HEK293 (cell line): ENCODE measurements around the gene MDGA2.

Source experiments
- CTCF ChIA-PET: fragments of 350-600 bp; formaldehyde crosslinking; extraction: SDS; loops from one replicate; lab custom pipeline; 2021; ENCODE audit warnings: antibody characterized with exemption; lab: Yijun Ruan, JAX
- POLR2A ChIA-PET: fragments of 300-600 bp; formaldehyde crosslinking; extraction: SDS; loops from one replicate; lab custom pipeline; 2020; ENCODE audit warnings: antibody characterized with exemption, inconsistent platforms; lab: Yijun Ruan, JAX
- H3K27ac ChIP-seq: fragments of 200-500 bp; sonication (Bioruptor generic); 2 replicates; pipeline ENCODE4 v1.5.1; 2014; ENCODE audit warnings: low read depth, low read length, control low read depth, inconsistent platforms; ENCODE audit errors: extremely low read depth
- H3K36me3 ChIP-seq, 2 experiments: fragments of 200-500 bp in 1 of 2; sonication (Bioruptor generic) in 1 of 2; 1 replicate in 1 of 2; 2 replicates in 1 of 2; pipeline ENCODE4 v1.5.1; 2014 to 2017; ENCODE audit warnings: inconsistent platforms in 2 of 2, low read length in 2 of 2; ENCODE audit not compliant: control insufficient read depth in 2 of 2, insufficient read depth in 1 of 2
- H3K4me1 ChIP-seq: fragments of 200-500 bp; sonication (Bioruptor generic); 2 replicates; pipeline ENCODE4 v1.5.1; 2014; ENCODE audit warnings: mild to moderate bottlenecking, low read length, inconsistent platforms; ENCODE audit not compliant: control insufficient read depth, insufficient read depth
- H3K4me3 ChIP-seq: 2 replicates; pipeline ENCODE4 v1.5.1; 2011; ENCODE audit warnings: low read depth, mild to moderate bottlenecking, control low read depth, low read length, moderate library complexity
- H3K9me3 ChIP-seq: fragments of 200-500 bp; sonication (Bioruptor generic); 2 replicates; pipeline ENCODE4 v1.5.1; 2014; ENCODE audit warnings: low read depth, low read length, inconsistent platforms; ENCODE audit not compliant: control insufficient read depth, insufficient read depth
- SCRT2 ChIP-seq: fragments of 450-650 bp; formaldehyde crosslinking; IDR thresholded peaks from 2 replicates; pipeline ENCODE4 v1.5.1; 2016; ENCODE audit warnings: missing biosample characterization, missing genetic modification characterization
- SP3 ChIP-seq: fragments of 450-650 bp; formaldehyde crosslinking; IDR thresholded peaks from 2 replicates; pipeline ENCODE4 v1.5.1; 2016; ENCODE audit warnings: missing biosample characterization, missing genetic modification characterization
- YY1 ChIP-seq: fragments of 450-650 bp; formaldehyde crosslinking; IDR thresholded peaks from 2 replicates; pipeline ENCODE4 v1.5.1; 2018; ENCODE audit warnings: missing biosample characterization, missing genetic modification characterization
- ZBTB8A ChIP-seq: fragments of 450-650 bp; formaldehyde crosslinking; IDR thresholded peaks from 2 replicates; pipeline ENCODE4 v1.5.1; 2016; ENCODE audit warnings: missing biosample characterization, missing genetic modification characterization
- ZFP41 ChIP-seq: fragments of 450-650 bp; formaldehyde crosslinking; IDR thresholded peaks from 2 replicates; pipeline ENCODE4 v1.5.1; 2016; ENCODE audit warnings: missing biosample characterization, missing genetic modification characterization, borderline replicate concordance
- ZNF112 ChIP-seq: fragments of 450-650 bp; formaldehyde crosslinking; IDR thresholded peaks from 2 replicates; pipeline ENCODE4 v1.5.0; 2017; ENCODE audit warnings: missing biosample characterization, missing genetic modification characterization
- ZNF133 ChIP-seq: fragments of 450-650 bp; formaldehyde crosslinking; IDR thresholded peaks from 2 replicates; pipeline ENCODE4 v1.5.1; 2016; ENCODE audit warnings: missing biosample characterization, missing genetic modification characterization
- ZNF223 ChIP-seq: fragments of 450-650 bp; formaldehyde crosslinking; IDR thresholded peaks from 2 replicates; pipeline ENCODE4 v1.5.1; 2016; ENCODE audit warnings: missing biosample characterization, missing genetic modification characterization
- ZNF24 ChIP-seq: fragments of 450-650 bp; formaldehyde crosslinking; IDR thresholded peaks from 2 replicates; pipeline ENCODE4 v1.5.1; 2016; ENCODE audit warnings: missing biosample characterization, missing genetic modification characterization
- ZNF274 ChIP-seq, 2 experiments: fragments of 200-500 bp in 1 of 2; fragments of 450-650 bp in 1 of 2; sonication (Bioruptor generic) in 1 of 2; formaldehyde crosslinking in 1 of 2; IDR thresholded peaks; 2 replicates each; pipeline versions ENCODE4 v1.5.1 to v1.6.1; 2014 to 2016; ENCODE audit warnings: borderline replicate concordance in 1 of 2, inconsistent platforms in 1 of 2, low read length in 1 of 2, missing biosample characterization in 1 of 2, missing genetic modification characterization in 1 of 2
- ZNF341 ChIP-seq: fragments of 450-650 bp; formaldehyde crosslinking; IDR thresholded peaks from 2 replicates; pipeline ENCODE4; 2016; ENCODE audit warnings: low read depth, missing biosample characterization, missing genetic modification characterization
- ZNF473 ChIP-seq: fragments of 450-650 bp; formaldehyde crosslinking; IDR thresholded peaks from 2 replicates; pipeline ENCODE4 v1.5.1; 2017; ENCODE audit warnings: missing biosample characterization, missing genetic modification characterization
- ZNF555 ChIP-seq: fragments of 450-650 bp; formaldehyde crosslinking; conservative IDR thresholded peaks from 2 replicates; pipeline ENCODE4 v1.5.1; 2017; ENCODE audit warnings: missing biosample characterization, mild to moderate bottlenecking, missing genetic modification characterization, inconsistent platforms
- ZNF600 ChIP-seq: fragments of 450-650 bp; formaldehyde crosslinking; IDR thresholded peaks from 2 replicates; pipeline ENCODE4 v1.5.1; 2016; ENCODE audit warnings: missing biosample characterization, missing genetic modification characterization
- ZNF623 ChIP-seq: fragments of 450-650 bp; formaldehyde crosslinking; IDR thresholded peaks from 2 replicates; pipeline ENCODE4 v1.5.1; 2016; ENCODE audit warnings: missing biosample characterization, missing genetic modification characterization
- ZNF658 ChIP-seq: fragments of 450-650 bp; formaldehyde crosslinking; IDR thresholded peaks from 2 replicates; pipeline ENCODE4; 2016; ENCODE audit warnings: missing biosample characterization, missing genetic modification characterization
- ZNF670 ChIP-seq: fragments of 450-650 bp; formaldehyde crosslinking; IDR thresholded peaks from 2 replicates; pipeline ENCODE4 v1.5.1; 2016; ENCODE audit warnings: missing biosample characterization, missing genetic modification characterization, low read depth
- ZNF76 ChIP-seq: fragments of 450-650 bp; formaldehyde crosslinking; IDR thresholded peaks from 2 replicates; pipeline ENCODE4; 2016; ENCODE audit warnings: low read depth, missing biosample characterization, missing genetic modification characterization, borderline replicate concordance
- ZSCAN30 ChIP-seq: fragments of 450-650 bp; IDR thresholded peaks from 2 replicates; pipeline ENCODE4 v1.5.1; 2018; ENCODE audit warnings: missing biosample characterization, mild to moderate bottlenecking, missing genetic modification characterization, moderate library complexity
- ZXDB ChIP-seq: fragments of 450-650 bp; formaldehyde crosslinking; IDR thresholded peaks from 2 replicates; pipeline ENCODE4 v1.5.1; 2016; ENCODE audit warnings: missing biosample characterization, missing genetic modification characterization
- TF ChIP-seq, protein P1 (sequence below): fragments of 450-650 bp; formaldehyde crosslinking; IDR thresholded peaks from 2 replicates; pipeline ENCODE4 v1.5.1; 2016; ENCODE audit warnings: missing biosample characterization, missing genetic modification characterization
- TF ChIP-seq, protein P2 (sequence below): fragments of 450-650 bp; formaldehyde crosslinking; IDR thresholded peaks from 2 replicates; pipeline ENCODE4 v1.5.1; 2016; ENCODE audit warnings: missing biosample characterization, missing genetic modification characterization
- TF ChIP-seq, protein P3 (sequence below): fragments of 450-650 bp; formaldehyde crosslinking; IDR thresholded peaks from 2 replicates; pipeline ENCODE4 v1.5.1; 2016; ENCODE audit warnings: missing biosample characterization, missing genetic modification characterization
- TF ChIP-seq, protein P4 (sequence below): fragments of 450-650 bp; formaldehyde crosslinking; IDR thresholded peaks from 2 replicates; pipeline ENCODE4 v1.5.1; 2016; ENCODE audit warnings: missing biosample characterization, missing genetic modification characterization

Gene MDGA2

DNA sequence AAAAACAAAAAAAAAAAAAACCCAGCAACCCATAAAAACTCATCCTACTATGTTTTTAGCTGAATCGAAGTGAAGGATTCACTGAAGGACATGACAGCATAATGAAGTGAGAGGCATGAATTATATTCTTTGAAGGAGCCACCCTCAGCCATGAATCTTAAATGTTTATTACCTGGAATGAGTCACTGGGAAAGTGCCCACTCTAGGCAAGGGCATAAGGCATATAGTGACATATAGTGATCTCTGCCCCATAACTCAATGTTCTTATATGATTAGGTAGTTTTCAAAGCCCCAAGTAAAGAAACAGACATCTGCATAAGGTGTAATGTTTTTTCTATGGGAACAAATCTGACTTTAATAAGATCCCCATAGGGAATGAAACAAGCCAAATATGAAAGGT lies 79.9 kb downstream of the MDGA2 start:
- H3K4me1 ChIP-seq, result no peaks in the 10 kb centered on the region
- TF ChIP-seq ZNF473 (tag by site-specific recombination), result no peak
- TF ChIP-seq, protein P1, sequence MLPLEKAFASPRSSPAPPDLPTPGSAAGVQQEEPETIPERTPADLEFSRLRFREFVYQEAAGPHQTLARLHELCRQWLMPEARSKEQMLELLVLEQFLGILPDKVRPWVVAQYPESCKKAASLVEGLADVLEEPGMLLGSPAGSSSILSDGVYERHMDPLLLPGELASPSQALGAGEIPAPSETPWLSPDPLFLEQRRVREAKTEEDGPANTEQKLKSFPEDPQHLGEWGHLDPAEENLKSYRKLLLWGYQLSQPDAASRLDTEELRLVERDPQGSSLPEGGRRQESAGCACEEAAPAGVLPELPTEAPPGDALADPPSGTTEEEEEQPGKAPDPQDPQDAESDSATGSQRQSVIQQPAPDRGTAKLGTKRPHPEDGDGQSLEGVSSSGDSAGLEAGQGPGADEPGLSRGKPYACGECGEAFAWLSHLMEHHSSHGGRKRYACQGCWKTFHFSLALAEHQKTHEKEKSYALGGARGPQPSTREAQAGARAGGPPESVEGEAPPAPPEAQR (tag by site-specific recombination), result no peak
- no peak for TF ChIP-seq ZNF600
- no peak for TF ChIP-seq ZBTB8A (tag by site-specific recombination)
- no peak for TF ChIP-seq ZXDB (tag by site-specific recombination)
- TF ChIP-seq ZNF658 (tag by site-specific recombination), result no peak
- TF ChIP-seq, protein P2, sequence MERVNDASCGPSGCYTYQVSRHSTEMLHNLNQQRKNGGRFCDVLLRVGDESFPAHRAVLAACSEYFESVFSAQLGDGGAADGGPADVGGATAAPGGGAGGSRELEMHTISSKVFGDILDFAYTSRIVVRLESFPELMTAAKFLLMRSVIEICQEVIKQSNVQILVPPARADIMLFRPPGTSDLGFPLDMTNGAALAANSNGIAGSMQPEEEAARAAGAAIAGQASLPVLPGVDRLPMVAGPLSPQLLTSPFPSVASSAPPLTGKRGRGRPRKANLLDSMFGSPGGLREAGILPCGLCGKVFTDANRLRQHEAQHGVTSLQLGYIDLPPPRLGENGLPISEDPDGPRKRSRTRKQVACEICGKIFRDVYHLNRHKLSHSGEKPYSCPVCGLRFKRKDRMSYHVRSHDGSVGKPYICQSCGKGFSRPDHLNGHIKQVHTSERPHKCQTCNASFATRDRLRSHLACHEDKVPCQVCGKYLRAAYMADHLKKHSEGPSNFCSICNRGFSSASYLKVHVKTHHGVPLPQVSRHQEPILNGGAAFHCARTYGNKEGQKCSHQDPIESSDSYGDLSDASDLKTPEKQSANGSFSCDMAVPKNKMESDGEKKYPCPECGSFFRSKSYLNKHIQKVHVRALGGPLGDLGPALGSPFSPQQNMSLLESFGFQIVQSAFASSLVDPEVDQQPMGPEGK (tag by site-specific recombination), result no peak
- TF ChIP-seq ZFP41 (tag by site-specific recombination), result no peak
- TF ChIP-seq SCRT2 (tag by site-specific recombination), result no peak
- TF ChIP-seq, protein P3, sequence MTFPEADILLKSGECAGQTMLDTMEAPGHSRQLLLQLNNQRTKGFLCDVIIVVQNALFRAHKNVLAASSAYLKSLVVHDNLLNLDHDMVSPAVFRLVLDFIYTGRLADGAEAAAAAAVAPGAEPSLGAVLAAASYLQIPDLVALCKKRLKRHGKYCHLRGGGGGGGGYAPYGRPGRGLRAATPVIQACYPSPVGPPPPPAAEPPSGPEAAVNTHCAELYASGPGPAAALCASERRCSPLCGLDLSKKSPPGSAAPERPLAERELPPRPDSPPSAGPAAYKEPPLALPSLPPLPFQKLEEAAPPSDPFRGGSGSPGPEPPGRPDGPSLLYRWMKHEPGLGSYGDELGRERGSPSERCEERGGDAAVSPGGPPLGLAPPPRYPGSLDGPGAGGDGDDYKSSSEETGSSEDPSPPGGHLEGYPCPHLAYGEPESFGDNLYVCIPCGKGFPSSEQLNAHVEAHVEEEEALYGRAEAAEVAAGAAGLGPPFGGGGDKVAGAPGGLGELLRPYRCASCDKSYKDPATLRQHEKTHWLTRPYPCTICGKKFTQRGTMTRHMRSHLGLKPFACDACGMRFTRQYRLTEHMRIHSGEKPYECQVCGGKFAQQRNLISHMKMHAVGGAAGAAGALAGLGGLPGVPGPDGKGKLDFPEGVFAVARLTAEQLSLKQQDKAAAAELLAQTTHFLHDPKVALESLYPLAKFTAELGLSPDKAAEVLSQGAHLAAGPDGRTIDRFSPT (tag by site-specific recombination), result no peak
- no peak for TF ChIP-seq YY1 (tag by site-specific recombination)
- TF ChIP-seq, all 188 proteins: peak for 0
- ChIA-PET POLR2A (no interaction called here), CTCF (no interaction called here)
- no peaks in the 10 kb centered on the region for H3K9me3 ChIP-seq
- no peak overlapping the region for H3K4me3 ChIP-seq
- H3K36me3 ChIP-seq, result no peaks in the 10 kb centered on the region
- no peak overlapping the region for H3K27ac ChIP-seq

DNA sequence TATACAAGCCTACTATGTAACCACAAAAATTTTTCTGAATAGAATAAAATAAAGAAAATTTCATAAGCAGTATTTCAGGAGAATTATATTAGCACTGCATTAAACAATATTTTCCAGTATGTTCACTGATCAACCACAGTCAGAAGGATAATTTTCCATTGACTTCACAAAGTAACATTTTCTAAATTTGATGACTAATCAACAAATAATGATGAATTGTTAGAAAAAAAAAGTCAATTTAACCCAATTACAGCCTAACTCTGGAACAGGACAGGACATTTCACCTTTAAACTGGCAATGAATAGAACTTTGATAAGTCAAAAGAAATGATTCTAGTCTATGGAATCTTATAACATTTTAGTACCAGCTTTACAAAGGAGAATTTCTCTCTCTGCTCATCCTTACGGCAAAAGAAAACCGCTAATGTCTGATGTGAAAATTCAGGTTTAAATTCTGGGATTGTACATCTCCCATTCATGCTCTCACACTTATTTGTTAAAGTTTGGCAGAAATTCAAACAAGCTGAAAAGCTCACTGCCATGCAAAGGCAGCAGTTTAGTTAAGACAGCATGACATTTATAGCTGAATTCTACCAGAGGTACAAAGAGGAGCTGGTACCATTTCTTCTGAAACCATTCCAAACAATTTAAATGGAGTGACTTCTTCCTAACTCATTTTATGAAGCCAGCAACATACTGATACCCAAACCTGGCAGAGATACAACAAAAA lies 84.5 kb downstream of the MDGA2 start:
- POLR2A ChIA-PET, result no interaction called here
- no peaks in the 10 kb centered on the region for H3K9me3 ChIP-seq
- no peaks in the 10 kb centered on the region for H3K36me3 ChIP-seq
- no peak overlapping the region for H3K4me3 ChIP-seq
- CTCF ChIA-PET, result no interaction called here
- no peaks in the 10 kb centered on the region for H3K4me1 ChIP-seq
- no peak overlapping the region for H3K27ac ChIP-seq
- no peak for TF ChIP-seq ZNF133
- TF ChIP-seq, protein P2 (tag by site-specific recombination), result no peak
- TF ChIP-seq ZNF623 (tag by site-specific recombination), result no peak
- TF ChIP-seq SP3, result no peak
- TF ChIP-seq, protein P4, sequence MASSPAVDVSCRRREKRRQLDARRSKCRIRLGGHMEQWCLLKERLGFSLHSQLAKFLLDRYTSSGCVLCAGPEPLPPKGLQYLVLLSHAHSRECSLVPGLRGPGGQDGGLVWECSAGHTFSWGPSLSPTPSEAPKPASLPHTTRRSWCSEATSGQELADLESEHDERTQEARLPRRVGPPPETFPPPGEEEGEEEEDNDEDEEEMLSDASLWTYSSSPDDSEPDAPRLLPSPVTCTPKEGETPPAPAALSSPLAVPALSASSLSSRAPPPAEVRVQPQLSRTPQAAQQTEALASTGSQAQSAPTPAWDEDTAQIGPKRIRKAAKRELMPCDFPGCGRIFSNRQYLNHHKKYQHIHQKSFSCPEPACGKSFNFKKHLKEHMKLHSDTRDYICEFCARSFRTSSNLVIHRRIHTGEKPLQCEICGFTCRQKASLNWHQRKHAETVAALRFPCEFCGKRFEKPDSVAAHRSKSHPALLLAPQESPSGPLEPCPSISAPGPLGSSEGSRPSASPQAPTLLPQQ (tag by site-specific recombination), result no peak
- no peak for TF ChIP-seq ZNF24 (tag by site-specific recombination)
- TF ChIP-seq ZNF274 (IDR thresholded peaks at IDR 0.05; ENCODE audit: low read length), result no peak
- TF ChIP-seq ZNF274 (tag by site-specific recombination; IDR thresholded peaks at IDR 0.05; ENCODE audit: borderline replicate concordance), result no peak
- no peak for TF ChIP-seq ZNF76
- no peak for TF ChIP-seq ZNF112 (tag by site-specific recombination)
- TF ChIP-seq ZNF341 (tag by site-specific recombination), result no peak
- no peak for TF ChIP-seq ZNF555 (tag by site-specific recombination)
- no peak for TF ChIP-seq ZNF223 (tag by site-specific recombination)
- no peak for TF ChIP-seq ZSCAN30 (tag by site-specific recombination)
- TF ChIP-seq ZNF670 (tag by site-specific recombination), result no peak
